H1 (cell line): ENCODE results near the gene SLC25A12. TPM values are rescaled to one million over a fixed set of nuclear protein-coding genes. Genes with fewer than 3 reads are reported as not detected.

Experiments
- CTCF ChIA-PET: fragments of 300-600 bp; sonication (Branson Sonifier 250); formaldehyde crosslinking; loops from one replicate; lab custom pipeline; 2021; ENCODE audit not compliant: partially characterized antibody; lab: Charles Lee
- POLR2A ChIA-PET: fragments of 300-600 bp; sonication (Branson Sonifier 250); formaldehyde crosslinking; loops from one replicate; lab custom pipeline; 2021; ENCODE audit warnings: inconsistent platforms; ENCODE audit not compliant: partially characterized antibody; lab: Charles Lee
- DNase-seq, 2 experiments: peaks; one replicate each; pipeline versions ENCODE4 v3.0.0 to v3.0.0-alpha.2; 2010 to 2022; ENCODE audit warnings: low spot score in 2 of 2, low read depth in 1 of 2, mixed read lengths in 1 of 2
- FAIRE-seq: peaks from 2 replicates; lab custom pipeline; 2011; peaks lifted over from hg19 to GRCh38; lab: Jason Lieb, UNC
- H2AFZ ChIP-seq: 2 replicates; pipeline ENCODE4 v1.8.1; 2012; ENCODE audit warnings: low read length, inconsistent platforms
- H2AK5ac ChIP-seq: 2 replicates; pipeline ENCODE4 v1.6.1; 2013; ENCODE audit warnings: low read depth, low read length
- H2BK120ac ChIP-seq: replicated peaks from 2 replicates; pipeline ENCODE3; 2013; ENCODE audit warnings: low read depth, low read length, inconsistent platforms
- H2BK12ac ChIP-seq: 2 replicates; pipeline ENCODE4 v1.6.1; 2013; ENCODE audit warnings: low read depth, low read length
- H2BK15ac ChIP-seq: 2 replicates; pipeline ENCODE4 v1.6.1; 2013; ENCODE audit warnings: low read length
- H2BK20ac ChIP-seq: 2 replicates; pipeline ENCODE4 v1.6.1; 2013; ENCODE audit warnings: low read length
- H2BK5ac ChIP-seq: 2 replicates; pipeline ENCODE4 v1.6.1; 2013; ENCODE audit warnings: low read depth, low read length
- H3K14ac ChIP-seq: 2 replicates; pipeline ENCODE4 v1.6.1; 2013; ENCODE audit warnings: inconsistent platforms; ENCODE audit not compliant: insufficient read length
- H3K18ac ChIP-seq: 2 replicates; pipeline ENCODE4 v1.6.1; 2013; ENCODE audit warnings: low read length; ENCODE audit errors: extremely low read depth
- H3K23ac ChIP-seq: 2 replicates; pipeline ENCODE4 v1.6.1; 2013; ENCODE audit warnings: inconsistent platforms; ENCODE audit not compliant: insufficient read length
- H3K23me2 ChIP-seq: 2 replicates; pipeline ENCODE4 v1.6.1; 2013; ENCODE audit warnings: low read depth, low read length
- H3K27ac ChIP-seq: 2 replicates; pipeline ENCODE4 v1.6.1; 2011; ENCODE audit warnings: low read depth, low read length, inconsistent platforms
- H3K27me3 ChIP-seq, 4 experiments: replicated peaks in 1 of 4; 1 replicate in 1 of 4; 2 replicates in 3 of 4; pipeline versions ENCODE4 v1.6.1 to v1.8.1; 2011 to 2013; ENCODE audit warnings: low read length in 3 of 4, mild to moderate bottlenecking in 3 of 4, inconsistent platforms in 2 of 4, mixed read lengths in 2 of 4, moderate library complexity in 1 of 4; ENCODE audit not compliant: control insufficient read depth in 3 of 4, insufficient read depth in 3 of 4; ENCODE audit errors: extremely low read depth in 1 of 4
- H3K36me3 ChIP-seq, 4 experiments: 2 replicates each; pipeline versions ENCODE4 v1.6.1 to v1.8.1; 2011 to 2013; ENCODE audit warnings: mild to moderate bottlenecking in 4 of 4, low read length in 3 of 4, moderate library complexity in 2 of 4, control low read depth in 1 of 4, inconsistent platforms in 1 of 4; ENCODE audit not compliant: insufficient read depth in 4 of 4, control insufficient read depth in 2 of 4
- H3K4ac ChIP-seq: replicated peaks from 2 replicates; pipeline ENCODE3; 2013; ENCODE audit warnings: low read length, low read depth, mixed read lengths, inconsistent platforms; ENCODE audit not compliant: insufficient read length
- H3K4me1 ChIP-seq, 4 experiments: replicated peaks in 1 of 4; 1 replicate in 1 of 4; 2 replicates in 3 of 4; pipeline versions ENCODE4 v1.6.1 to v1.8.1; 2011 to 2013; ENCODE audit warnings: low read length in 3 of 4, inconsistent platforms in 2 of 4, mixed read lengths in 1 of 4; ENCODE audit not compliant: insufficient read depth in 4 of 4, control insufficient read depth in 3 of 4
- H3K4me2 ChIP-seq, 2 experiments: 2 replicates each; pipeline versions ENCODE4 v1.6.1 to v1.8.1; 2011 to 2013; ENCODE audit warnings: low read depth in 2 of 2, low read length in 2 of 2, control low read depth in 1 of 2, inconsistent platforms in 1 of 2, mild to moderate bottlenecking in 1 of 2; ENCODE audit not compliant: insufficient read depth in 1 of 2
- H3K4me3 ChIP-seq, 4 experiments: fragments of 200-600, 300-600 bp in 1 of 4; sonication (generic), shearing (Covaris generic), sonication (Bioruptor Twin) in 1 of 4; 2 replicates each; pipeline versions ENCODE4 v1.5.1 to v1.8.1; 2011 to 2016; ENCODE audit warnings: low read length in 4 of 4, low read depth in 3 of 4, control low read depth in 2 of 4, inconsistent platforms in 2 of 4, mild to moderate bottlenecking in 2 of 4, mixed read lengths in 1 of 4, moderate library complexity in 1 of 4; ENCODE audit not compliant: insufficient read depth in 2 of 4; ENCODE audit errors: extremely low read depth in 1 of 4
- H3K56ac ChIP-seq: replicated peaks from 2 replicates; pipeline ENCODE3; 2013; ENCODE audit warnings: low read depth, mild to moderate bottlenecking, mixed read lengths, low read length, inconsistent platforms; ENCODE audit not compliant: insufficient read length
- H3K79me1 ChIP-seq: 2 replicates; pipeline ENCODE4 v1.6.1; 2013; ENCODE audit warnings: low read depth, low read length, control low read depth
- H3K79me2 ChIP-seq, 2 experiments: 2 replicates each; pipeline versions ENCODE4 v1.6.1 to v1.8.1; 2012 to 2013; ENCODE audit warnings: low read length in 2 of 2, mild to moderate bottlenecking in 2 of 2, inconsistent platforms in 1 of 2; ENCODE audit not compliant: insufficient read depth in 2 of 2, control insufficient read depth in 1 of 2
- H3K9ac ChIP-seq, 4 experiments: replicated peaks in 1 of 4; 1 replicate in 1 of 4; 2 replicates in 3 of 4; pipeline versions ENCODE4 v1.6.1 to v1.8.1; 2011 to 2013; ENCODE audit warnings: low read depth in 3 of 4, low read length in 3 of 4, control low read depth in 2 of 4, mild to moderate bottlenecking in 2 of 4, moderate library complexity in 2 of 4, inconsistent platforms in 1 of 4; ENCODE audit errors: extremely low read depth in 1 of 4
- H3K9me3 ChIP-seq, 2 experiments: 2 replicates each; pipeline versions ENCODE4 v1.6.1 to v1.8.1; 2012 to 2013; ENCODE audit warnings: mild to moderate bottlenecking in 2 of 2, moderate library complexity in 2 of 2, control low read depth in 1 of 2, inconsistent platforms in 1 of 2, low read depth in 1 of 2, low read length in 1 of 2, mixed read lengths in 1 of 2; ENCODE audit not compliant: insufficient read depth in 2 of 2
- H4K20me1 ChIP-seq, 2 experiments: replicated peaks in 1 of 2; 2 replicates each; pipeline versions ENCODE3 to v1.8.1; 2011 to 2013; ENCODE audit warnings: inconsistent platforms in 2 of 2, low read length in 2 of 2, mild to moderate bottlenecking in 1 of 2; ENCODE audit not compliant: insufficient read depth in 2 of 2, control insufficient read depth in 1 of 2
- H4K5ac ChIP-seq: 2 replicates; pipeline ENCODE4 v1.6.1; 2013; ENCODE audit warnings: low read length, low read depth, mixed read lengths, inconsistent platforms; ENCODE audit not compliant: insufficient read length
- H4K8ac ChIP-seq: 2 replicates; pipeline ENCODE4 v1.8.0; 2013; ENCODE audit warnings: mild to moderate bottlenecking, moderate library complexity, low read length, inconsistent platforms; ENCODE audit not compliant: insufficient read depth; ENCODE audit errors: extremely low read depth
- H4K91ac ChIP-seq: replicated peaks from 2 replicates; pipeline ENCODE3; 2013; ENCODE audit warnings: low read length, mixed read lengths, inconsistent platforms; ENCODE audit not compliant: insufficient read length
- BACH1 ChIP-seq: IDR thresholded peaks from 2 replicates; pipeline ENCODE4 v1.6.1; 2012; ENCODE audit warnings: low read length, improper control_type of control experiment
- CHD2 ChIP-seq: IDR thresholded peaks from 2 replicates; pipeline ENCODE4 v1.6.1; 2012; ENCODE audit warnings: low read length, improper control_type of control experiment
- FOSL1 ChIP-seq: IDR thresholded peaks from 2 replicates; pipeline ENCODE4 v1.6.1; 2011; ENCODE audit warnings: mild to moderate bottlenecking, low read depth, low read length, moderate library complexity; ENCODE audit not compliant: insufficient read depth
- JUN ChIP-seq: IDR thresholded peaks from 2 replicates; pipeline ENCODE4 v1.6.1; 2011; ENCODE audit warnings: low read depth, mild to moderate bottlenecking, improper control_type of control experiment, low read length
- POU5F1 ChIP-seq: IDR thresholded peaks from 2 replicates; pipeline ENCODE4 v1.6.1; 2011; ENCODE audit warnings: low read depth, mild to moderate bottlenecking, low read length, moderate library complexity
- SIN3A ChIP-seq, 2 experiments: IDR thresholded peaks in 1 of 2; conservative IDR thresholded peaks in 1 of 2; 2 replicates each; pipeline ENCODE4 v1.6.1; 2011 to 2012; ENCODE audit warnings: low read length in 2 of 2, improper control_type of control experiment in 1 of 2, low read depth in 1 of 2, mild to moderate bottlenecking in 1 of 2
- SIX5 ChIP-seq: IDR thresholded peaks from 2 replicates; pipeline ENCODE4 v1.6.1; 2011; ENCODE audit warnings: mild to moderate bottlenecking, low read depth, low read length
- SRF ChIP-seq: IDR thresholded peaks from 2 replicates; pipeline ENCODE4 v1.6.1; 2011; ENCODE audit warnings: mild to moderate bottlenecking, low read depth, low read length, moderate library complexity
- TBP ChIP-seq: IDR thresholded peaks from 2 replicates; pipeline ENCODE4 v1.6.1; 2011; ENCODE audit warnings: low read depth, low read length, improper control_type of control experiment
- YY1 ChIP-seq: IDR thresholded peaks from 2 replicates; pipeline ENCODE4 v1.6.1; 2011; ENCODE audit warnings: low read depth, mild to moderate bottlenecking, low read length
- WGBS, 2 experiments: shearing (Covaris generic) in 1 of 2; methylation state at CpG; one replicate each; pipeline versions ENCODE4 v1.1.6 to v1.1.7; 2013 to 2015; ENCODE audit warnings: low lambda C conversion rate in 2 of 2, mixed read lengths in 2 of 2, inconsistent platforms in 1 of 2, low coverage in 1 of 2, missing lambda C conversion rate in 1 of 2; ENCODE audit not compliant: insufficient replicate concordance in 2 of 2, insufficient coverage in 1 of 2, insufficient read length in 1 of 2; ENCODE audit errors: extremely low coverage in 1 of 2, missing lambda C conversion rate in 1 of 2; 5-methylcytosine and 5-hydroxymethylcytosine counted together
- polyA plus RNA-seq, 7 experiments: library from polyadenylated mRNA; depleted of rRNA in 3 of 7; stranded (reverse) in 5 of 7; unstranded in 2 of 7; fragments of >200 nt in 5 of 7; fragments of 200-250 nt in 2 of 7; gene quantifications; 1 replicate in 5 of 7; 2 replicates in 1 of 7; 4 replicates in 1 of 7; pipeline versions ENCODE4 v1.2.1 to v1.2.3, GENCODE V29; 2011 to 2013; ENCODE audit warnings: missing spikeins in 2 of 7, mixed read lengths in 2 of 7
- total RNA-seq: library from RNA; stranded (reverse); fragmentation: NEBNext Ultra II Directional; extraction: Animal tissue kit (Norgen Biotek cat#: 25700); gene quantifications from 2 replicates; pipeline ENCODE4 v1.2.1, GENCODE V29; 2021
- TF ChIP-seq, protein P1 (sequence below): IDR thresholded peaks from 2 replicates; pipeline ENCODE4 v1.6.1; 2011; ENCODE audit warnings: low read depth, mild to moderate bottlenecking, low read length; ENCODE audit not compliant: insufficient read depth

Gene SLC25A12
- total and polyA plus RNA-seq, 2 of the 8 experiments (the other 6 are each of a cell fraction or from before 2014, with no cell fraction given), result 7.7 to 10.2 TPM

- Histone ChIP-seq H2BK12ac (no peak overlapping the region), H3K4me1 (no peaks in the 10 kb centered on the region), H3K4ac (no peak overlapping the region), H3K23me2 (no peaks in the 10 kb centered on the region), H3K9me3 (peaks cover 11 to 12% of the 10 kb centered on the region in 2 experiments; a peak in 3 of 4 replicates), H3K23ac (no peak overlapping the region), H3K79me1 (no peaks in the 10 kb centered on the region), H4K8ac (no peak overlapping the region), H2AK5ac (no peak overlapping the region), H3K18ac (no peak overlapping the region), H2BK20ac (no peak overlapping the region), H3K36me3 (peaks cover 0 to 3% (median 0%) of the 10 kb centered on the region in 4 experiments; a peak in 1 of 8 replicates), H3K56ac (no peak overlapping the region), H3K9ac (no peak overlapping the region), H2BK5ac (no peak overlapping the region), H3K27ac (no peak overlapping the region), H3K79me2 (no peaks in the 10 kb centered on the region), H3K14ac (no peak overlapping the region), H3K4me2 (no peak overlapping the region), H3K27me3 (no peaks in the 10 kb centered on the region), H4K5ac (no peak overlapping the region), H2BK15ac (no peak overlapping the region), H2AFZ (no peak overlapping the region), H4K20me1 (no peaks in the 10 kb centered on the region), H3K4me3 (no peak overlapping the region), H2BK120ac (no peak overlapping the region), H4K91ac (no peak overlapping the region)
- no peak for DNase-seq
- no peak for FAIRE-seq
- POLR2A ChIA-PET, result no interaction called here
- 89% methylated on average over 3 of the region's 3 CpGs; no CpG with 5 or more reads in 1 of the 2 experiments for WGBS, 2 experiments
- TF ChIP-seq CHD2 (no peak), SIX5 (no peak), SIN3A (conservative IDR thresholded peaks at IDR 0.05 in 1 of 2, IDR thresholded peaks at IDR 0.05 in 1 of 2; ENCODE audit: low read depth in 1 of 2, low read length in 2 of 2) (no peak), YY1 (no peak), POU5F1 (no peak), FOSL1 (no peak), BACH1 (no peak), SRF (no peak), JUN (no peak), TBP (no peak)
- TF ChIP-seq, protein P1, sequence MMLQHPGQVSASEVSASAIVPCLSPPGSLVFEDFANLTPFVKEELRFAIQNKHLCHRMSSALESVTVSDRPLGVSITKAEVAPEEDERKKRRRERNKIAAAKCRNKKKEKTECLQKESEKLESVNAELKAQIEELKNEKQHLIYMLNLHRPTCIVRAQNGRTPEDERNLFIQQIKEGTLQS, result no peak
- CTCF ChIA-PET, result interaction anchor here (1.5 kb wide), 1 partner anchor 9 kb away, joined by 6 read pairs; no protein-coding TSS in a partner anchor
These were observed 115.5 kb downstream of the SLC25A12 start for GRCh38 chr2:171778515-171778914.
